ENCODE results near the gene EIPR1. TPM values are rescaled to one million over a fixed set of nuclear protein-coding genes. Genes with fewer than 3 reads are reported as not detected.

EIPR1 gene
- total and polyA plus RNA-seq, 2 donors (not counting 1 experiment from before 2014, with no cell fraction given), result 22.3 to 23.9 TPM

DNA sequence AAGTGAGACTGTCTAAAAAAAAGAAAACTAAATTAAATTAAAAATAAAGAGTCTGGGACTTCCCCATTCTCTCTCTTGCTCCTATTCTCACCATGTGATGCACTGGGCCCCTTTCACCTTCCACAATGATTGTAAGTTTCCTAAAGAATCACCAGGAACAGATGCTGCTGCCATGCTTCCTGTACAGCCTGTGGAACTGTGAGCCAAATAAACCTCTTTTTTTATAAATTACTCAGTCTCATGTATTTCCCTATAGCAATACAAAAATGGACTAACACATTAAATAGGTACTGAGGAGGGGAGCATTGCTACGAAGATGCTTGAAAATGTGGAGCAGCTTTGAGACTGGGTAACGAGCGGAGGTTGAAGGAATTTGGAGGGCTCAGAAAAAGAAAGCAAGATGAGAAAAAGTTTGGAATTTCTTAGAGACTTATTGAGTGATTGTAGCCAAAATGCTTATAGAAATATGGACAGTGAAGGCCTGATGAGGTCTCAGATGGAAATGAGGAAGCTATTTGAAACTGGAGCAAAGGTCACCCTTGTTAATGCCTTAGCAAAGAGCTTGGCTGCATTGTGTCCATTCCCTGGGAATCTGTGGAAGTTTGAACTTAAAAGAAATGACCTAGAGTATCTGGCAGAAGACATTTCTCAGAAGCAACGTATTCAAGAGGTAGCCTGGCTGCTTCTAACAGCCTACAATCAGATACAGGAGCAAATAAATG is 128.7 kb downstream of the EIPR1 start:
- Histone ChIP-seq H3K4me3 (replicated peaks in 1 of 4; ENCODE audit: control extremely low read depth in 1 of 4, insufficient read depth in 1 of 4, low read depth in 3 of 4, low read length in 4 of 4) (no peak overlapping the region), H3K27ac (ENCODE audit: insufficient read depth, low read length) (no peak overlapping the region), H4K20me1 (ENCODE audit: control insufficient read depth, extremely low read depth, insufficient read depth, low read length) (no peaks in the 10 kb centered on the region), H3K4me1 (ENCODE audit: control insufficient read depth, extremely low read depth, insufficient read depth, low read length) (no peaks in the 10 kb centered on the region), H3K79me2 (ENCODE audit: control insufficient read depth, insufficient read depth, low read length) (no peaks in the 10 kb centered on the region), H3K27me3 (ENCODE audit: control insufficient read depth, insufficient read depth, low read length) (no peaks in the 10 kb centered on the region), H3K9ac (ENCODE audit: insufficient read depth, low read length) (no peak overlapping the region), H2AFZ (ENCODE audit: low read length) (no peak overlapping the region), H3K36me3 (ENCODE audit: control insufficient read depth, insufficient read depth, low read length) (no peaks in the 10 kb centered on the region), H3K9me3 (ENCODE audit: control insufficient read depth, insufficient read depth, low read depth, low read length) (no peaks in the 10 kb centered on the region), H3K4me2 (ENCODE audit: extremely low read depth, insufficient read depth, low read length) (no peak overlapping the region)
- no peak for DNase-seq (ENCODE audit: low read depth in 2 of 2)
- TF ChIP-seq, protein P1, sequence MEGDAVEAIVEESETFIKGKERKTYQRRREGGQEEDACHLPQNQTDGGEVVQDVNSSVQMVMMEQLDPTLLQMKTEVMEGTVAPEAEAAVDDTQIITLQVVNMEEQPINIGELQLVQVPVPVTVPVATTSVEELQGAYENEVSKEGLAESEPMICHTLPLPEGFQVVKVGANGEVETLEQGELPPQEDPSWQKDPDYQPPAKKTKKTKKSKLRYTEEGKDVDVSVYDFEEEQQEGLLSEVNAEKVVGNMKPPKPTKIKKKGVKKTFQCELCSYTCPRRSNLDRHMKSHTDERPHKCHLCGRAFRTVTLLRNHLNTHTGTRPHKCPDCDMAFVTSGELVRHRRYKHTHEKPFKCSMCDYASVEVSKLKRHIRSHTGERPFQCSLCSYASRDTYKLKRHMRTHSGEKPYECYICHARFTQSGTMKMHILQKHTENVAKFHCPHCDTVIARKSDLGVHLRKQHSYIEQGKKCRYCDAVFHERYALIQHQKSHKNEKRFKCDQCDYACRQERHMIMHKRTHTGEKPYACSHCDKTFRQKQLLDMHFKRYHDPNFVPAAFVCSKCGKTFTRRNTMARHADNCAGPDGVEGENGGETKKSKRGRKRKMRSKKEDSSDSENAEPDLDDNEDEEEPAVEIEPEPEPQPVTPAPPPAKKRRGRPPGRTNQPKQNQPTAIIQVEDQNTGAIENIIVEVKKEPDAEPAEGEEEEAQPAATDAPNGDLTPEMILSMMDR (conservative IDR thresholded peaks at IDR 0.05 in 1 of 2, IDR thresholded peaks at IDR 0.05 in 1 of 2; ENCODE audit: low read depth in 1 of 2, low read length in 2 of 2), result no peak

DNA sequence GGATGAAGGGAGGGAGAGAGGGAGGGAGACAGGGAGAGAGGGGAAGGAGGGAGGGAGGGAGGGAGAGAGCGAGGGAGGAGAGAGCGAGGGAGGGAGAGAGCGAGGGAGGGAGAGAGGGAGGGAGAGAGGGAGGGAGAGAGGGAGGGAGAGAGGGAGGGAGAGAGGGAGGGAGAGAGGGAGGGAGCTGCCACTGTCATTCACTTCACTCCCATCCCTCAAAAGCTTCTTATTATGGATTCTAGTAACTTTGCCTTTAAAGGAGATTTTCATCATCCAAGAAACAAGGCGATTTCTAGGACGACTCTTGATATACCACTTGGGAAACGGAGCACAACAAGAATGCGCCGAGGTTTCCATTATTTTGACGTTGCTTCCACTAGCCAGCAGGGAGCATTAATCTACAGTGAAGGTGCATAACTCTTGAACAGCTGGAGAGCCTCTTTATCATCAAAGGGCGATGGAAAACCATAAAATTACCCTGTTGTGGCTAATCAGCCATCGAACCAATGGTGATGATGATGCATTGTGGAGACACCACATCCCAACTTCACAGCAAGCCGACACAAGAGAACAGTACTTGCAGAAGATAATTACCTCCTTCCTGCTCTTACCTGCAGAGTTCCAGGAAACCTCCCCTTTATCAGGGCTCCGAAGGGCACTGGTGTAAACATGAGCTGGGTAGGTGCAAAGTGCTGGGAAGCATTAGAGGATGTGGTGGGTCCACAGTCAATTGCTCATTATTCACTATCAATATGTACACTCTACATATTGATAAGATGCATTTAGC is 130.5 kb downstream of the EIPR1 start:
- no peak overlapping the region for H2AFZ ChIP-seq (ENCODE audit: low read length)
- no peaks in the 10 kb centered on the region for H4K20me1 ChIP-seq (ENCODE audit: control insufficient read depth, extremely low read depth, insufficient read depth, low read length)
- H3K9me3 ChIP-seq (ENCODE audit: control insufficient read depth, insufficient read depth, low read depth, low read length), result no peaks in the 10 kb centered on the region
- no peak overlapping the region for H3K4me3 ChIP-seq (replicated peaks in 1 of 4; ENCODE audit: control extremely low read depth in 1 of 4, insufficient read depth in 1 of 4, low read depth in 3 of 4, low read length in 4 of 4)
- no peak for DNase-seq (ENCODE audit: low read depth in 2 of 2)
- no peak overlapping the region for H3K27ac ChIP-seq (ENCODE audit: insufficient read depth, low read length)
- H3K4me1 ChIP-seq (ENCODE audit: control insufficient read depth, extremely low read depth, insufficient read depth, low read length), result no peaks in the 10 kb centered on the region
- H3K9ac ChIP-seq (ENCODE audit: insufficient read depth, low read length), result no peak overlapping the region
- no peaks in the 10 kb centered on the region for H3K36me3 ChIP-seq (ENCODE audit: control insufficient read depth, insufficient read depth, low read length)
- H3K79me2 ChIP-seq (ENCODE audit: control insufficient read depth, insufficient read depth, low read length), result no peaks in the 10 kb centered on the region
- no peak for TF ChIP-seq EZH2 (IDR thresholded peaks at IDR 0.05; ENCODE audit: low read length, missing control alignments)
- TF ChIP-seq, protein P1 (conservative IDR thresholded peaks at IDR 0.05 in 1 of 2, IDR thresholded peaks at IDR 0.05 in 1 of 2; ENCODE audit: low read depth in 1 of 2, low read length in 2 of 2), result no peak
- no peaks in the 10 kb centered on the region for H3K27me3 ChIP-seq (ENCODE audit: control insufficient read depth, insufficient read depth, low read length)
- no peak overlapping the region for H3K4me2 ChIP-seq (ENCODE audit: extremely low read depth, insufficient read depth, low read length)

- no peaks in the 10 kb centered on the region for H3K79me2 ChIP-seq (ENCODE audit: control insufficient read depth, insufficient read depth, low read length)
- no peaks in the 10 kb centered on the region for H4K20me1 ChIP-seq (ENCODE audit: control insufficient read depth, extremely low read depth, insufficient read depth, low read length)
- no peaks in the 10 kb centered on the region for H3K4me1 ChIP-seq (ENCODE audit: control insufficient read depth, extremely low read depth, insufficient read depth, low read length)
- no peaks in the 10 kb centered on the region for H3K27me3 ChIP-seq (ENCODE audit: control insufficient read depth, insufficient read depth, low read length)
- TF ChIP-seq, protein P1 (conservative IDR thresholded peaks at IDR 0.05 in 1 of 2, IDR thresholded peaks at IDR 0.05 in 1 of 2; ENCODE audit: low read depth in 1 of 2, low read length in 2 of 2), result no peak
- TF ChIP-seq EZH2 (IDR thresholded peaks at IDR 0.05; ENCODE audit: low read length, missing control alignments), result no peak
- H3K27ac ChIP-seq (ENCODE audit: insufficient read depth, low read length), result no peak overlapping the region
- no peak overlapping the region for H3K9ac ChIP-seq (ENCODE audit: insufficient read depth, low read length)
- no peaks in the 10 kb centered on the region for H3K9me3 ChIP-seq (ENCODE audit: control insufficient read depth, insufficient read depth, low read depth, low read length)
- no peak for DNase-seq (ENCODE audit: low read depth in 2 of 2)
- H3K4me3 ChIP-seq (replicated peaks in 1 of 4; ENCODE audit: control extremely low read depth in 1 of 4, insufficient read depth in 1 of 4, low read depth in 3 of 4, low read length in 4 of 4), result no peak overlapping the region
- no peak overlapping the region for H2AFZ ChIP-seq (ENCODE audit: low read length)
- no peak overlapping the region for H3K4me2 ChIP-seq (ENCODE audit: extremely low read depth, insufficient read depth, low read length)
- no peaks in the 10 kb centered on the region for H3K36me3 ChIP-seq (ENCODE audit: control insufficient read depth, insufficient read depth, low read length)
These were observed 131.2 kb downstream of the EIPR1 start for GRCh38 chr2:3246406-3246805.
